Naive thymus-derived CD8-positive, alpha-beta T cell (primary cell): Measurements from ENCODE around the gene EFCAB11. TPM values are rescaled to one million over a fixed set of nuclear protein-coding genes. Genes with fewer than 3 reads are reported as not detected.
A peak's percentile ranks its signal among the peaks of the same experiment; 100 is the strongest.

Experiments
- ATAC-seq, 2 donors: fragments of 150-1000 bp; cut with Tn5 transposase in 1 of 2; sonication (Bioruptor Pico), chemical (Tn5 transposase) in 1 of 2; 1 replicate in 1 of 2; 2 replicates in 1 of 2; pipeline ENCODE4 v1.10.0; 2021; ENCODE audit warnings: mild to moderate bottlenecking in 2 of 2, moderate library complexity in 2 of 2
- POLR2A ChIA-PET: fragments of 350-600 bp; sonication (Branson Sonifier 250); formaldehyde crosslinking; loops from one replicate; lab custom pipeline; 2021; ENCODE audit warnings: antibody characterized with exemption; lab: Charles Lee
- DNase-seq, 10 donors: peaks; one replicate each; pipeline versions ENCODE4 v3.0.0 to v3.0.0-alpha.2; 2020 to 2022
- H3K27ac Mint-ChIP-seq, 10 donors: one replicate each; pipeline ENCODE4 v1.8.0; 2020 to 2022; ENCODE audit warnings: mild to moderate bottlenecking in 10 of 10, mixed read lengths in 10 of 10, moderate library complexity in 4 of 10, inconsistent platforms in 1 of 10
- H3K27me3 Mint-ChIP-seq, 5 donors: one replicate each; pipeline ENCODE4 v1.8.0; 2021 to 2022; ENCODE audit warnings: mixed read lengths in 5 of 5
- H3K36me3 Mint-ChIP-seq, 3 donors: one replicate each; pipeline ENCODE4 v1.8.0; 2020 to 2022; ENCODE audit warnings: mixed read lengths in 3 of 3, mild to moderate bottlenecking in 2 of 3, inconsistent platforms in 1 of 3
- H3K4me1 Mint-ChIP-seq, 4 donors: one replicate each; pipeline ENCODE4 v1.8.0; 2021 to 2022; ENCODE audit warnings: mixed read lengths in 4 of 4
- H3K4me3 Mint-ChIP-seq, 10 donors: one replicate each; pipeline ENCODE4 v1.8.0; 2020 to 2022; ENCODE audit warnings: mild to moderate bottlenecking in 10 of 10, mixed read lengths in 10 of 10, moderate library complexity in 6 of 10, inconsistent platforms in 1 of 10
- H3K9me3 Mint-ChIP-seq, 9 donors: one replicate each; pipeline ENCODE4 v1.8.0; 2020 to 2022; ENCODE audit warnings: mixed read lengths in 9 of 9, mild to moderate bottlenecking in 3 of 9, inconsistent platforms in 1 of 9, moderate library complexity in 1 of 9
- polyA plus RNA-seq, 3 donors: library from polyadenylated mRNA; unstranded; fragments of 300-500 nt; fragmentation: Illumina TruSeq; gene quantifications; one replicate each; pipeline ENCODE4 v1.2.3, GENCODE V29; 2021
- total RNA-seq, 8 experiments: library from RNA in 2 of 8; stranded (reverse) in 2 of 8; gene quantifications; one replicate each; pipeline ENCODE4 v1.2.3 and lab custom pipeline; 2021 to 2026

The EFCAB11 gene
- total and polyA plus RNA-seq, 5 experiments from 2014 or later: 1.2 to 6.8 (median 2.7) TPM

DNA sequence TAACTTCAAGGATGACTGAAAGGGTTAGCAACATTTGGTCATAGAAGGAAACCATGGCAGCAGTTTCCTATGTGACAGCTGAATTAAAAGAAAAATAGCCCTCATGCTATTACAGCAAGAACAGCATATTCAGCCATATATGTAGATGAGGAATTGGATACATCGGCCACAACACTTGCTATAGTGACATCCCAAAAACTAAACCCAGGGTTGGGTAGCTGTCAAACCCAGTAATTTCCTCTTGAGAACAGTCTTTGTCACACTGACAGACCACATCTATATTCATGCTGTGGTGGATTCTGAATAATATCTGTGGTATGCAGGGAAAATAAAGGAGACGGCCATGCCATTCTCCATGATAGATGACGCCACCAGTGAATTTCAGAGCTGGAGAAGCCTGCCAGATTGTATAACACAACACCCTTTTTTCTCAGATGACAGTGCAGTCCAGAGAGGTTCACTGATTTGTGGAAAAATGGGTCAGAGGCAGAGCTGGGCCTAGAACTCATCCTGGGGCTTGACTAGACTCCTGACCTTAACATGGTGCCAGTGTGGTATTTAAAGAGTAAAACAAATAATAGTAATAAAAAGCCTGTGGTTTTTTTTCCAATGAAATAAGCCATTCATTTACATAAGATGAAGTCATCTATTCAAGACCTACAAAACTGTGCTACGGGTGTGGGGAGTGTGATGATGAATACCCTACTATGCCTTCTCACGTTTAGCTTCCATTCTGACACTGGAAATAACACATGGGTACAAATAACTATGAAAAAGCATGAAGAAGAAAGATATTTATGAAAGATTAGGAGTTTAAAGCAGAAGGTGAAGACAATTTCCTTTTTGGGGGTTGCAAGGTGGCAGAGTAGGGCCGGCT lies 32.3 kb downstream of the EFCAB11 start:
- no peaks in the 10 kb centered on the region for H3K36me3 Mint-ChIP-seq
- H3K27me3 Mint-ChIP-seq: no peaks in the 10 kb centered on the region
- ATAC-seq (no peak), DNase-seq (no peak)
- no peaks in the 10 kb centered on the region for H3K9me3 Mint-ChIP-seq
- no peak overlapping the region for H3K27ac Mint-ChIP-seq
- H3K4me1 Mint-ChIP-seq: no peaks in the 10 kb centered on the region
- H3K4me3 Mint-ChIP-seq: no peak overlapping the region
- POLR2A ChIA-PET: no interaction called here

DNA sequence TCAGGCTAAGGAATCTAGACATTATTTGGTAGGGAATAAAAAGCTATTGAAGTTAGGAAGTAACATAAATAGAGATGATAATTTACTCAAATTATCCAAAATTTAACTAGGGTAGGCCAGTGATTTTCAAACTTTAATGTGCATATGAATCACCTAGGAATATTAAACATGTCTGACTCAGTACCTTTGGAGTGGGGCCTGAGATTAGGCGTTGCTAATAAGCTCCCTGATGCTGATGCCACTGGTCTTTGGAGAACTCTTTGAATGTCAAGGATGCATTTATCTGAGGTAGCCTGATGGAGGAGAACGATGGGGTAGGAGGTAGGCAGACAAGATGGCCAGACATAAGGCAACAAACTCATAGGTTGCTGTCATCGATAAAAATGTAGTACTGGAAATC lies 33.2 kb downstream of the EFCAB11 start:
- DNase-seq (no peak), ATAC-seq (no peak)
- H3K4me1 Mint-ChIP-seq: no peaks in the 10 kb centered on the region
- H3K27ac Mint-ChIP-seq: no peak overlapping the region
- no peaks in the 10 kb centered on the region for H3K9me3 Mint-ChIP-seq
- peaks cover 0 to 2% (median 0%) of the 10 kb centered on the region in 5 donors for H3K27me3 Mint-ChIP-seq
- no peak overlapping the region for H3K4me3 Mint-ChIP-seq
- POLR2A ChIA-PET: no interaction called here
- no peaks in the 10 kb centered on the region for H3K36me3 Mint-ChIP-seq

DNA sequence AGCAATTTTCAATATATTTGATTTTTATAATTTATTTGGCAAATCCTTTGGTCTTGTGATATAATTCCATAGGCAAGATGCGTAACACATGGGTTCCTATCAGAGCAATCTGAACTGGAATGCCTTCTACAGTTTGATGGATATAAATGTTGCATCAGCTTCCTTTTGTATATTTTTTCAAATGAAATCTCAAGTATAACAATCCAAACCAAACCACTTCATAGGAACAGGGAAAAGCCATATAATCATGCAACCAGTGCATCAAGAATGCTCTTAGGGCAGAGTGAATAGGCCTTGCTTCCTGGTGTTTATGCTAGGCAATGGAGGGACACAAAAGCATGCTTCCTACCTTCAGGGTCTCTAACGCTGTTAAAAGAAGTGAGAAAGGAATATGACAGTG lies 34.5 kb downstream of the EFCAB11 start:
- DNase-seq (no peak), ATAC-seq (no peak)
- no peaks in the 10 kb centered on the region for H3K9me3 Mint-ChIP-seq
- H3K36me3 Mint-ChIP-seq: no peaks in the 10 kb centered on the region
- H3K27ac Mint-ChIP-seq: no peak overlapping the region
- POLR2A ChIA-PET: no interaction called here
- peaks cover 0 to 3% (median 0%) of the 10 kb centered on the region in 5 donors for H3K27me3 Mint-ChIP-seq
- peaks cover 0 to 2% (median 2%) of the 10 kb centered on the region in 4 donors for H3K4me1 Mint-ChIP-seq
- H3K4me3 Mint-ChIP-seq: no peak overlapping the region

DNA sequence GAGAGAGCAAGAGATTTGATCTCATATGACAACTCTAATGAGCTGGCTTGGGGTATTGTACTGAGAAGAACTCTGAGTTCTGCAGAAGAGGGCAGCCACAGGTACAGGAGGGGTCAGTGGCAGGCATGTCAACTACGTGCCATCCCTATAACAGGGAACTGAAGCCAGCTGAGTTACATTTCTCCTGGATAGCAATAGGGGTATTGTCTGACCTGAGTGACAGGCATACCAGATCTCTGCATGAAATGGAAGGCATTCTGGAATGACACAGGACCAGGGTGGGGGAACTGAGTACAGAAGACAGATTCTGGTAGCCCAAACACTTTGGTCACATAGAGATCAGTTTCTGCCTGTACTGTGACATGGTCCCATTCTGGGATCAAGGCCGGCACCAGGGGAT lies 35.8 kb downstream of the EFCAB11 start:
- Mint-ChIP-seq H3K4me3 (no peak overlapping the region), H3K27me3 (peaks cover 0 to 4% (median 0%) of the 10 kb centered on the region in 5 donors), H3K27ac (no peak overlapping the region), H3K9me3 (no peaks in the 10 kb centered on the region), H3K36me3 (no peaks in the 10 kb centered on the region), H3K4me1 (peaks cover 0 to 4% (median 3%) of the 10 kb centered on the region in 4 donors)
- POLR2A ChIA-PET: no interaction called here
- ATAC-seq (no peak), DNase-seq (no peak)

DNA sequence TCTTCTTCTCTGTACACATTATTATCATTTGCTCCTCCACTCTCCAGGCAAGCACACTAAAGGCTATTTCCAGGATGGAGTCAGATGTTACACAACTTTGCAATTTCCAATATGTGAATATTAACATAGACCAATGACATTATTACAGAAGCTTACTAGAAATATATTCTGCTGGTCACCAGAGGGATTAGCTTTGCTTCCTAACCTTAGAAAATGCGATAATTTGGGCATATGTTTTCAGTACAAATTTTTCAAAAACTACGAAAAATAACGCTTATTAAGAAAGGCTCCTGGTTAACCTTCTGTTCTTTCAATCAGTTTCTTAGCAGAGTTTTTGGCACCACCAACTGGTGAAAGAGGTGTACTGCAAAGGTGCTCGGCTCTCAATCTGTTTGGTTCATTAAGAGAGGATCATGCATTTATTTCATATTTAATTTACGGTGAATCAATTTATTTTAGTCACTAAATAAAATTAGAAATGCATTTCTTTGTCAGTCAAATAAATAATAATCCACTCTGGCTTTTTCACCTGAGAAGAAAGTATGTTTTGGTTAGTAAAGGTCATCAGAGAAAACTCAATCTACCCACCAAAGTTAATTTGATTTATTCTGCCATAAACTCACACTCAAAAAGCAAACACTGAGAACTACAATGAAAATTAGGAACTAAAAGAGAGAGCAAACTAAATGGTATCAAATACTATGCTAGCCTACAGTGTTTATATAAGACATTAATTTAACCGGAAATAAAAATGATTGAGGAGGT lies 39.2 kb downstream of the EFCAB11 start:
- H3K36me3 Mint-ChIP-seq: no peaks in the 10 kb centered on the region
- H3K27me3 Mint-ChIP-seq: peaks cover 0 to 4% (median 3%) of the 10 kb centered on the region in 5 donors
- H3K4me3 Mint-ChIP-seq: no peak overlapping the region
- ATAC-seq: peak in 1 of 2 donors; percentile 61
- H3K9me3 Mint-ChIP-seq: no peaks in the 10 kb centered on the region
- peak; percentile 23 to 73 (median 58) for DNase-seq
- H3K4me1 Mint-ChIP-seq: peaks cover 0 to 5% (median 3%) of the 10 kb centered on the region in 4 donors
- no peak overlapping the region for H3K27ac Mint-ChIP-seq
- POLR2A ChIA-PET: no interaction called here

DNA sequence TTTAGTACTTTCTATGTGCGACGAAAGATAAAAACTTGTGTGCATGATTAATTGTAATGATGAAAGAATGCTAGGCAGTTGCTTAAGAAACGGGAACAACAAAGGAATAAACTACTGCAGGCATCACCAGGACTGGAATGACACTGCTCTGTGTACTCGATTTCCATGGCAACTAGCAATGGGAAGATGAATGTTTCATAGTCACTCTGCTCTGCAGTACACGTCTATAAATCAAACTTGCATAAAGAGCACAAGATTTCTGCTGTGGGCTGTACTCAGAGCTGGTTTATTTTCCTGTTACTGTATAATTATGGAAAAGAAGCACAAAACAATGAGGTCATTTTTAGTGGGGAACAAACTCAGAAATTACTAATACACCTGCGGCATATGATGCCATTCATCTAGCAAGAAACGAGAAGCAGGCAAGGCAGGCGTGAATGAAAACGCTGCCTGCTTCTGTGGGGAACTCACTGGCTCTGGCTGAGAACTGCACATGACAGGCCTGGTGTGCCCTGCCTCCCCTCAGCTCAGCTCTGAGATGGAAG lies 41.8 kb downstream of the EFCAB11 start:
- DNase-seq: no peak
- H3K4me3 Mint-ChIP-seq: no peak overlapping the region
- no peaks in the 10 kb centered on the region for H3K36me3 Mint-ChIP-seq
- ATAC-seq: no peak
- H3K4me1 Mint-ChIP-seq: peaks cover 0 to 5% (median 3%) of the 10 kb centered on the region in 4 donors
- peaks cover 0 to 10% (median 4%) of the 10 kb centered on the region in 5 donors for H3K27me3 Mint-ChIP-seq
- POLR2A ChIA-PET: no interaction called here
- H3K9me3 Mint-ChIP-seq: no peaks in the 10 kb centered on the region
- no peak overlapping the region for H3K27ac Mint-ChIP-seq

DNA sequence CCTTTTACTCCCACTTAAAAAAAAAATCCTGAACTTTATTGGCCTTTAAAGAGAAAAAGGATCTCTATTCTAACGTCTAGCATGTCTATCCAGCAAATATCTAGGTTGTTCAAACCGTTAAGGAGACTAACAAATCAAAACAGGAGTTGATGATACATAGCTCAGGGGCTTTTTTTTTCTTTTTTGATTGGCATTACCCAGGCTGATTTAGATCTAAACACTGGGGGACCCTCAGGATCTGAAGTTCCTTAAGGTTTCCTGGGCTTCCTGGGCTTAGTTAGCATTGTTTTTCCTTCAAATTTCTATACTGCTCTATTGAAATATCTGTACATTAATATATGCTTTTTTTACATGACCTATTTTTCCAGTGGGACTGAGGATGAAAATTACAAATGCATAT lies 42.3 kb downstream of the EFCAB11 start:
- POLR2A ChIA-PET: no interaction called here
- peaks cover 0 to 5% (median 3%) of the 10 kb centered on the region in 4 donors for H3K4me1 Mint-ChIP-seq
- H3K4me3 Mint-ChIP-seq: no peak overlapping the region
- DNase-seq: no peak
- no peak for ATAC-seq
- no peaks in the 10 kb centered on the region for H3K36me3 Mint-ChIP-seq
- no peak overlapping the region for H3K27ac Mint-ChIP-seq
- H3K27me3 Mint-ChIP-seq: peaks cover 0 to 10% (median 4%) of the 10 kb centered on the region in 5 donors
- H3K9me3 Mint-ChIP-seq: no peaks in the 10 kb centered on the region

DNA sequence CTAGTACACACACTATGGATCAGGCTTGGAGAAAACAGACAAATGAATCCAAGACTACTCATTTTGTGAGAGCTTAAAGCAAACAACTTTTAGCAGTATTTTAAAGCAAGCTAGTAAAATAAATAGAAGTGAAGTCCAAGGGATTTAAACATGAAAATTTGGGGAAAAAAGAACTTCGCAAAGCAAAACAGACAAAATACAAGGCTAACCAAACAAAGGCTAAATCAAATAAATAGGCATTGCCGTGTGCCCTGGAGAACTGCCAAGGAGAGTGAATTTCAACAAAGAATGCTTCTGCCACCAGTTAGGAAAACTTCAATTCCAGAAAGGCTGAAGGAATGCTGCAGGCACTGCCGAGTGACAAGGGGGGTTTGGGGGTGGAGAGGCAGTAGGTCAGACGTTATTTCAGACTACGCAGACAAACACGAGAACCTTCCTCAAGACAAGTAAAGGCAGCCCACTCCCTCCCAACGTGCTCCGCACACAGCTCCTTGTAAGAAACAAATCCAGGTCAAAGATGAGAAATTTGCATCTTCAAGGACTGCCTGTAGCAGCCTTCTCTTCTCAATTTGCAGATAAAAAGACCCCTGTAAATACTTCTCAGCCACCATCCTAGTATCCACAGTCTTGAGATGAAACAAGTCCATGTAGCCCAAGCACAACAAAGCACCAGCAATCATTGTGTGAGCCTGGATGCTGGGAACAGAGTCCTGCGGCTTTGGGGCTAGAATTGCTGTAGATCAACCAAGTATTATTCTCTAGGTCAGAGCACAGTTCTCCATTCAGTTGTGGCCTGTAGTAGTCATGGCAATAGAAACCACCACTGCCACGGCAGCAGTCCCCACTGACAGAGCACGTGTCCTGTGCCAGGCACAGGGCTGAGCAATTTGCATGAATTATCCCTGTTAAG lies 43.3 kb downstream of the EFCAB11 start:
- ATAC-seq: no peak
- H3K4me1 Mint-ChIP-seq: peaks cover 0 to 5% (median 3%) of the 10 kb centered on the region in 4 donors
- H3K9me3 Mint-ChIP-seq: no peaks in the 10 kb centered on the region
- H3K27me3 Mint-ChIP-seq: peaks cover 0 to 10% (median 4%) of the 10 kb centered on the region in 5 donors
- DNase-seq: no peak
- H3K36me3 Mint-ChIP-seq: no peaks in the 10 kb centered on the region
- POLR2A ChIA-PET: no interaction called here
- H3K4me3 Mint-ChIP-seq: no peak overlapping the region
- no peak overlapping the region for H3K27ac Mint-ChIP-seq

DNA sequence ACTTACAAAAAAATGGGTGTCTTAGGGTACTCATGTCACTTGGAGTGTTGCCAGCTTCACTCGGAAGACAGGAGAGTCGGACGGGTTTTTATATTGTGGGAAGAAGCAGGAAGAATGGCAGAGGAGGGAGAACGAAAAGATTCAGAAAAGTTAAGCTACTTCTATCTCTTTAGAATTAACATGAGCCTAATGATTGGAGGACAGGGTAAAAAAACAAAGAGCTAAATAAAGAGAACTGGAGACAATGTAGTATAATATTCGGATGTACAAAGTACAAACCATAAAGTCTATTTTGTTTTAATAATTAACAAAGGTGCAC lies 43.9 kb downstream of the EFCAB11 start:
- ATAC-seq (no peak), DNase-seq (no peak)
- Mint-ChIP-seq H3K9me3 (no peaks in the 10 kb centered on the region), H3K4me1 (peaks cover 0 to 5% (median 3%) of the 10 kb centered on the region in 4 donors), H3K36me3 (no peaks in the 10 kb centered on the region), H3K27me3 (peaks cover 0 to 12% (median 4%) of the 10 kb centered on the region in 5 donors), H3K27ac (no peak overlapping the region), H3K4me3 (no peak overlapping the region)
- POLR2A ChIA-PET: no interaction called here

DNA sequence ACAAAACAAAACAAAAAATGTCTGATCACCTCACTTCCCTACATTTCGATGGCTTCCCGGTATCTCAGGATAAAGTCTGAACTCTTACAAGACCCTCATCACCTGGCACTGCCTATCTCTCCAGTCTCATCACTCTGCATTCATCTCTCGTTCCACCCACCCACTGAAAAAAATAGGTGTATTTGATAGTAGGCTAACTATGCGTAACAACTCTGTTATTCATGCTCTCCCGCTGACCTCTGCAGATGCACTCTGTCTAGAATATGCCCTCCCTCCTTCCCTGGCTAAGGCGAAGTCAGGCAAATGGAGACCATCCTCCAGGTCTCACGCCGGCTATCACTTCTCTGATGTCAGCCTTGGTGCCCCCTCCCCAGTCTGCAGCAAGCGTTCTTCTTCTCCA lies 44.9 kb downstream of the EFCAB11 start:
- Mint-ChIP-seq H3K36me3 (no peaks in the 10 kb centered on the region), H3K4me3 (no peak overlapping the region), H3K9me3 (no peaks in the 10 kb centered on the region), H3K27me3 (peaks cover 0 to 17% (median 2%) of the 10 kb centered on the region in 5 donors), H3K4me1 (peaks cover 0 to 2% (median 0%) of the 10 kb centered on the region in 4 donors), H3K27ac (no peak overlapping the region)
- no peak for DNase-seq
- ATAC-seq: no peak
- POLR2A ChIA-PET: no interaction called here

DNA sequence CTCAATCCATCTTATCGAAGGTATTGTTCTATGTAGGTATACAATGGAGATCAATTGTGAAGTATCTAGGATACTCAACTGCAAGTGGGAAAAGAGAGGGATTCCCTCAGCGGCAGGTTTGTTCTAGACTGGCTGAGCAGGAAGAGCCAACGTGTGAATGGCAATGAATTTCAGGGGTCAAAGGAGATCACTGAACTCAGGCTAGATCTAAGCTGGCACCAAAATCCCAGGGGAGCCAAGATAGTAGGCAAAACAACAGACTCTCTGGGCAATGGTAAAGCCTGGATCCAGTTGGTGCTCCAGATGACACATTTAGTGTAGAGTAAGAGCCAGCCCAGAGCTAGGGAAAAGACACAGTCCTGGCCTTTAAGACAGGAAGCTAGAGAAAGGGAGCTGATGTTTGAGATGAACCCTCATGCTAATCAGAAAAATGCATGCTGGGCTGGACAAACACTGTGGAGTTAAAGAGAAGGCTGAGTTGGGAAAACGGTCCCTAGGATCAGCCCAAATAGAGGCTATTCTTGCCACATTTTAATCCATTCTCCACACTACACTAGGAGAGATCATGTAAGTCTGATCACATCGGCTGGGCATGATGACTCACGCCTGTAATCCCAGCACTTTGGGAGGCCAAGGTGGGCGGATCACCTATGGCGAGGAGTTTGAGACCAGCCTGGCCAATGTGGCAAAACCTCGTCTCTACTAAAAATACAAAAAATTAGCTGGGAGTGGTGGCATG lies 45.6 kb downstream of the EFCAB11 start:
- no peak overlapping the region for H3K27ac Mint-ChIP-seq
- H3K9me3 Mint-ChIP-seq: no peaks in the 10 kb centered on the region
- H3K4me3 Mint-ChIP-seq: no peak overlapping the region
- peaks cover 0 to 17% (median 2%) of the 10 kb centered on the region in 5 donors for H3K27me3 Mint-ChIP-seq
- H3K4me1 Mint-ChIP-seq: peaks cover 2 to 5% (median 4%) of the 10 kb centered on the region in 4 donors
- POLR2A ChIA-PET: interaction anchor here (0.6 kb wide), 1 partner anchor 732 kb away, joined by 4 read pairs; no protein-coding TSS in a partner anchor
- ATAC-seq (no peak), DNase-seq (no peak)
- H3K36me3 Mint-ChIP-seq: no peaks in the 10 kb centered on the region

DNA sequence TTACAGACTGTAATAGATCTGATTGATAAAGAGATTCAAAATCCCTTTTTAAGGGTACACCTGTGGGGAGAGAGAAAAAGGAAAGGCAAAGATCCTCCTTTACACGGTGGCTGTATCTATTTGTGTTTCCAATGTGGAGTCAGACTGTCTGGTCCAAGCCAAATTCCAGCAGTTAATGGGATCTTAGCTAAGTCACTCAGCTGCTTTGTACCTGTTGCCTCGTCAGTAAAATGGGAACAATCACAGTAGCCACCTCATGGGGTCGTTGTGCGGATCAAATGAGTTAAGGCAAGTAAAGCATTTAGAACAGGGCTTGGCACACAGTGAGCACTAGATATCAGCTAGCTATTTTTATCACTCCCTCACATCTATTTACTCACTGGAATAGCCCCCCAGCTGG lies 46.9 kb downstream of the EFCAB11 start:
- POLR2A ChIA-PET: no interaction called here
- DNase-seq (no peak), ATAC-seq (no peak)
- Mint-ChIP-seq H3K4me3 (no peak overlapping the region), H3K27ac (no peak overlapping the region), H3K9me3 (no peaks in the 10 kb centered on the region), H3K36me3 (no peaks in the 10 kb centered on the region), H3K27me3 (peaks cover 0 to 17% (median 2%) of the 10 kb centered on the region in 5 donors), H3K4me1 (peaks cover 9 to 17% (median 12%) of the 10 kb centered on the region in 4 donors)
